GM23338 (cell line): ENCODE measurements around the gene PTPRA. TPM values are rescaled to one million over a fixed set of nuclear protein-coding genes. Genes with fewer than 3 reads are reported as not detected.

Source experiments
- ATAC-seq: fragments of 200-7000 bp; cut with Tn5 transposase; 3 replicates; pipeline ENCODE4 v1.9.1; 2020
- DNase-seq: peaks from one replicate; pipeline ENCODE4 v3.0.0-alpha.2; 2015; ENCODE audit warnings: low spot score
- H2AFZ ChIP-seq: fragments of 200-600 bp; sonication (generic); 2 replicates; pipeline ENCODE4 v1.8.0; 2016; ENCODE audit warnings: antibody characterized with exemption, mild to moderate bottlenecking, moderate library complexity
- H3F3A ChIP-seq: fragments of 200-600 bp; sonication (generic); replicated peaks from 2 replicates; pipeline ENCODE4 v1.8.0; 2017; ENCODE audit warnings: antibody characterized with exemption, mixed run types, low read depth
- H3K27ac ChIP-seq: fragments of 200-600 bp; sonication (generic); 2 replicates; pipeline ENCODE4 v1.6.1; 2016; ENCODE audit warnings: low read depth
- H3K27me3 ChIP-seq: fragments of 200-600 bp; sonication (generic); 2 replicates; pipeline ENCODE4 v1.8.0; 2016; ENCODE audit warnings: mild to moderate bottlenecking, mixed run types, moderate library complexity; ENCODE audit not compliant: insufficient read depth
- H3K36me3 ChIP-seq: fragments of 200-600 bp; sonication (generic); 2 replicates; pipeline ENCODE4 v1.8.0; 2016; ENCODE audit warnings: mild to moderate bottlenecking; ENCODE audit not compliant: insufficient read depth
- H3K4me1 ChIP-seq: fragments of 200-600 bp; sonication (generic); 2 replicates; pipeline ENCODE4 v1.8.0; 2016; ENCODE audit warnings: mild to moderate bottlenecking, moderate library complexity; ENCODE audit not compliant: insufficient read depth
- H3K4me2 ChIP-seq: fragments of 200-600 bp; sonication (generic); 2 replicates; pipeline ENCODE4 v1.7.1; 2017; ENCODE audit warnings: mixed run types
- H3K4me3 ChIP-seq: fragments of 200-600 bp; sonication (generic); 2 replicates; pipeline ENCODE4 v1.6.1; 2016; ENCODE audit warnings: mixed run types
- H3K79me2 ChIP-seq: fragments of 200-600 bp; sonication (generic); replicated peaks from 2 replicates; pipeline ENCODE4 v1.8.0; 2017; ENCODE audit warnings: mild to moderate bottlenecking; ENCODE audit not compliant: insufficient read depth
- H3K9me2 ChIP-seq: fragments of 200-600 bp; sonication (generic); 2 replicates; pipeline ENCODE4 v1.8.0; 2017; ENCODE audit not compliant: insufficient read depth
- H4K20me1 ChIP-seq: fragments of 200-600 bp; sonication (generic); replicated peaks from 2 replicates; pipeline ENCODE4 v1.8.0; 2017; ENCODE audit warnings: mild to moderate bottlenecking; ENCODE audit not compliant: insufficient read depth
- H3K27ac Mint-ChIP-seq: 2 replicates; pipeline ENCODE4 v1.8.0; 2020; ENCODE audit warnings: inconsistent platforms, mild to moderate bottlenecking, moderate library complexity, mixed read lengths
- H3K27me3 Mint-ChIP-seq: 3 replicates; pipeline ENCODE4 v1.8.0; 2022; ENCODE audit warnings: low read depth, mild to moderate bottlenecking, moderate library complexity, mixed read lengths, inconsistent platforms; ENCODE audit not compliant: insufficient read depth, poor library complexity
- H3K36me3 Mint-ChIP-seq: 3 replicates; pipeline ENCODE4 v1.8.0; 2021; ENCODE audit warnings: low read depth, mild to moderate bottlenecking, inconsistent platforms, moderate library complexity, mixed read lengths
- H3K4me1 Mint-ChIP-seq: 3 replicates; pipeline ENCODE4 v1.8.0; 2020; ENCODE audit warnings: mild to moderate bottlenecking, inconsistent platforms, mixed read lengths
- H3K4me3 Mint-ChIP-seq: 3 replicates; pipeline ENCODE4 v1.8.0; 2021; ENCODE audit warnings: moderate library complexity, mild to moderate bottlenecking, inconsistent platforms, mixed read lengths
- H3K9me3 Mint-ChIP-seq: 3 replicates; pipeline ENCODE4 v1.8.0; 2020; ENCODE audit warnings: moderate library complexity, mild to moderate bottlenecking, inconsistent platforms, mixed read lengths
- CREB1 ChIP-seq: fragments of 250-450 bp; sonication (Bioruptor Pico); IDR thresholded peaks from 2 replicates; pipeline ENCODE4 v1.5.0; 2020; ENCODE audit warnings: low read depth, mild to moderate bottlenecking, moderate library complexity
- CTCF ChIP-seq, 2 experiments: fragments of 200-600 bp in 1 of 2; sonication (generic) in 1 of 2; conservative IDR thresholded peaks; 2 replicates each; pipeline versions ENCODE4 v1.5.1 to v1.6.1; 2016 to 2017; ENCODE audit warnings: antibody characterized with exemption in 2 of 2, low read depth in 2 of 2, mild to moderate bottlenecking in 2 of 2, moderate library complexity in 1 of 2
- ETS1 ChIP-seq: IDR thresholded peaks from 2 replicates; pipeline ENCODE4 v1.6.1; 2016; ENCODE audit warnings: antibody characterized with exemption
- EZH2 ChIP-seq: fragments of 200-600 bp; sonication (generic); IDR thresholded peaks from one replicate; pipeline ENCODE4 v1.8.0; 2017; ENCODE audit warnings: antibody characterized with exemption, mild to moderate bottlenecking, low read depth; ENCODE audit not compliant: unreplicated experiment
- EZH2phosphoT487 ChIP-seq: fragments of 200-600 bp; sonication (generic); IDR thresholded peaks from one replicate; pipeline ENCODE4 v1.8.1; 2018; ENCODE audit warnings: antibody characterized with exemption; ENCODE audit not compliant: unreplicated experiment
- JUNB ChIP-seq: IDR thresholded peaks from one replicate; pipeline ENCODE4 v1.6.1; 2016; ENCODE audit warnings: antibody characterized with exemption; ENCODE audit not compliant: unreplicated experiment
- NANOG ChIP-seq: IDR thresholded peaks from 2 replicates; pipeline ENCODE4 v1.6.1; 2016; ENCODE audit warnings: antibody characterized with exemption, borderline replicate concordance
- POLR2AphosphoS5 ChIP-seq: IDR thresholded peaks from 2 replicates; pipeline ENCODE4 v1.6.1; 2016; ENCODE audit warnings: antibody characterized with exemption, low read depth
- STAT1 ChIP-seq: IDR thresholded peaks from one replicate; pipeline ENCODE4 v1.6.1; 2016; ENCODE audit warnings: antibody characterized with exemption; ENCODE audit not compliant: unreplicated experiment
- ZNF331 ChIP-seq: fragments of 250-450 bp; sonication (Bioruptor Pico); IDR thresholded peaks from 2 replicates; pipeline ENCODE4 v1.5.0; 2020; ENCODE audit warnings: low read depth, mild to moderate bottlenecking, moderate library complexity
- ZNF462 ChIP-seq: fragments of 250-450 bp; sonication (Bioruptor Pico); IDR thresholded peaks from 2 replicates; pipeline ENCODE4 v1.5.0; 2020; ENCODE audit warnings: mild to moderate bottlenecking, moderate library complexity
- polyA plus RNA-seq: library from polyadenylated mRNA; unstranded; fragments of >200 nt; fragmentation: Nextera tagmentation; extraction: Ambion mirVana; gene quantifications from 2 replicates; pipeline ENCODE4 v1.2.1, GENCODE V29; 2016
- total RNA-seq: library from RNA; depleted of rRNA; stranded (reverse); fragments of >200 nt; shearing (Covaris generic); gene quantifications from 2 replicates; pipeline ENCODE4 v1.2.3, GENCODE V29; 2014

Gene PTPRA
- total and polyA plus RNA-seq, 2 experiments from 2014 or later = 37.8 to 39.3 TPM

GRCh38 chr20:2867081-2867864 is 6.0 kb upstream of the PTPRA start:
- Histone ChIP-seq H3K79me2 (no peaks in the 10 kb centered on the region), H2AFZ (no peak overlapping the region), H3K27me3 (peaks cover 25% of the 10 kb centered on the region), H4K20me1 (no peaks in the 10 kb centered on the region), H3K4me3 (no peak overlapping the region), H3K4me1 (peaks cover 5% of the 10 kb centered on the region), H3K36me3 (no peaks in the 10 kb centered on the region), H3K4me2 (no peak overlapping the region), H3K9me2 (no peaks in the 10 kb centered on the region), H3F3A (no peaks in the 10 kb centered on the region), H3K27ac (no peak overlapping the region)
- Mint-ChIP-seq H3K36me3 (no peaks in the 10 kb centered on the region; the same call in 2 of the 3 replicates), H3K27me3 (peaks cover 21% of the 10 kb centered on the region), H3K27ac (no peak overlapping the region), H3K9me3 (no peaks in the 10 kb centered on the region), H3K4me1 (peaks cover 12% of the 10 kb centered on the region; the same call in 2 of the 3 replicates), H3K4me3 (no peak overlapping the region)
- ATAC-seq = no peak
- no peak for DNase-seq
- TF ChIP-seq CREB1 (CRISPR knock-in tag) = no peak
- no peak for TF ChIP-seq NANOG
- TF ChIP-seq ETS1 = no peak
- TF ChIP-seq ZNF462 (CRISPR knock-in tag) = no peak
- no peak for TF ChIP-seq CTCF (conservative IDR thresholded peaks at IDR 0.05; ENCODE audit: low read depth in 2 of 2)
- no peak for TF ChIP-seq POLR2AphosphoS5
- TF ChIP-seq JUNB = no peak
- TF ChIP-seq STAT1 = no peak
- no peak for TF ChIP-seq EZH2phosphoT487
- no peak for TF ChIP-seq ZNF331 (CRISPR knock-in tag)
- no peak for TF ChIP-seq EZH2
